HTR-8/SVneo (cell line): Measurements from ENCODE around the gene ADAM19.
A peak's percentile ranks its signal among the peaks of the same experiment; 100 is the strongest.

Experiments
- DNase-seq: peaks from one replicate; pipeline ENCODE4 v3.0.0; 2011; ENCODE audit warnings: low spot score, mixed read lengths; ENCODE audit not compliant: insufficient read length
- FAIRE-seq: peaks from 2 replicates; lab custom pipeline; 2011; peaks lifted over from hg19 to GRCh38; lab: Jason Lieb, UNC

Gene ADAM19

DNA sequence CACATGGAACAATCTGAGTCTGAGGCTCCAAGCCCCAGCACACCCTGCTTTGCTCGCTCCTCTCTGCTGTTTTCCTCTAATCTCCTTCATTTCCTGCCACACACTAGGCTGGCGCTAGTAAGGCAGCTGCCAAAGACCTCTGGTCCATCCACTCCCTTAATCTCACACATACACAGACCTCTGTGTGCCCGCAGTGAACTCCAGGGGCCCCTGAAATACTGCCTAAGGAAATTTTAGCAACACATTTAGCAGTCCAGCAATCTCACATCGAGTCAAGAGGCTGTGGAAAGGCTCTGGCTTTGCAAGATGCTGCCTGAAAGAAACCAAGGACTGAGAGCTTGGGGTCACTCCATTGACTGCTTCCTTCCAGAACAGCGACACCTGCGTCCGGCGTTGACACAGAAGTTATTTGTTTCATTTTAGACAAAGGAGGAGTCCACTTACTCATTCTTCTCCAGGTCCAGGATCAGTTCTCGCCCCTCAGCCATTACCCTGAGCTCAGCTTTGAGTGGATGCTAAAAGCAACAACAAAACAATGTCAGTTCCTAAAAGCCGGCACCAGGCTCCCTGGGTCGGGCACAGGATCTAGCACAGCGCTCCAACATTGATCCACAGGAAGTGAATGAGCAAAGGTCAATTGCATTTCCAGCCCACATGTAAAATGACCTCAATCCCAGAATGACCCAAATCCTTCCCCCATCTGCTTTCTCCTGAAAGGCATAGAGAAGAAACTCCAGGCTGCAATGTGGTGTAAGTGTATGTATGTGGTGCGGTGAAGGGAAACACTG lies 11.5 kb downstream of the ADAM19 start:
- FAIRE-seq (no peak), DNase-seq (no peak)

DNA sequence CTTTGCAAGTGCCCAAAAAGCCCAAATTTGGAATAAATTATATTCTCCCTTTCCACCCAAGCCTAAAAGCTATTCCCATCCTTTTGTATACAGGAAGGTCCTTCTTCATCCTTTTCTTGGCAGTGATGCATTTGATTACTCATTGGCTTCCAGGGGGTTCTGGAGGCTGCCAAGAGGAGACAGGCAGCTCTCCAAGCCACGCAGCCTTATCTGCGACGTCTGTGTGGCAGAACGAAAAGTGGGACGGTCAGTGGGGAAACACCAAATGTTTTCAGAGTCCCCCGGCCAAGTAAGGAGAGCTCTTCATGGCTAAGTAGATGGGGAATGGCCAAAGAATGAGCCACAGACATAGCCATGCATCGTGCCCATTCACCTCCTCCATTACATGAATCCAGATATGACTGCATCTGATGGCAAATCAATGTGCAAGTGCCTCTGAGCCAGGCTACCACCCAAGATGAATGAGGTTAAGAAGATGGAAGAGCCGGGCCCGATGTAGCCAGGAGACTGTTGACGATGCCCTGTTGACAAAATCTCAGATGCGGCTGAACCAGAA lies 12.1 kb downstream of the ADAM19 start:
- no peak for DNase-seq
- FAIRE-seq = no peak

DNA sequence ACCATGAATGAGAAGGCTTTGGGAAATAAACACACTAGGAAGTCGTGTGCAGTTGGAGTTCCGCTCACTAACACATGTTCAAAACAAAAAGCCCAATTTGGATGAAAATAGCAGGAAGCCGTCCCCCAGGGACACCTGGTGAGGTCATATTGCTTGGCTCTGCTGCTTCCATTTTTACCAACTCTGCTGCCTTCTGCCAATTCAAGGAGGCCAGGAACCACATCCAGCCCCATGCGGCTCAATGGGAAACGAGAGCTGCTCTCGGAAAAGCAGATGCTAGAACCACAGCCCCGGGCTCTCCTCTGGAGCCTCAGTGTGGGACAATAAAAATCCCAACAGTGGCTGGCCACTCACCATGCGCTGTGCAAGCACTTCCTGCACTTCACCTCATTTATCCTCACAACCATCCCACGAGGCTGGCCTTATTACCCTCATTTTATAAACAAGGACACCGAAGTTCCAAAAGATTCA lies 13.4 kb downstream of the ADAM19 start:
- DNase-seq = no peak
- FAIRE-seq = no peak

DNA sequence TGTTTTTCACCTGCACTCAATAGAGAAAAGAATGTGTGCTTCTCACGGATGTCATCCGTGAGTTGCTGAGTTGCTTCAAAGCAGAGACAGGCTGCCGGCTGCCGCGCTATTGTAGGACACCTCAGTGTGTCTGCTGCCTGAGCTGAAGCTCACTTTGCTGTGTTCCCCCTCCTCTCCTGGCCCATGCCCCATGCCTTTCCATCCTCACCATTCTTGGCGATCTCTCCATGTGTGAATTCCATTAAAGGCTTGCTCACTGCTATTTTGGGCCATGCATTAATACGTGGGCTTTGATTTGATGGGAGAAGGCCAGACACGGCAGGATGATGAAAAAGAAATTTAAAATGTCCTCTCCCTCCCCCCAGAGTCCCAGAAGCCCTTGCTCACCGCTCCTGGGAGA lies 14.5 kb downstream of the ADAM19 start:
- no peak for FAIRE-seq
- no peak for DNase-seq

DNA sequence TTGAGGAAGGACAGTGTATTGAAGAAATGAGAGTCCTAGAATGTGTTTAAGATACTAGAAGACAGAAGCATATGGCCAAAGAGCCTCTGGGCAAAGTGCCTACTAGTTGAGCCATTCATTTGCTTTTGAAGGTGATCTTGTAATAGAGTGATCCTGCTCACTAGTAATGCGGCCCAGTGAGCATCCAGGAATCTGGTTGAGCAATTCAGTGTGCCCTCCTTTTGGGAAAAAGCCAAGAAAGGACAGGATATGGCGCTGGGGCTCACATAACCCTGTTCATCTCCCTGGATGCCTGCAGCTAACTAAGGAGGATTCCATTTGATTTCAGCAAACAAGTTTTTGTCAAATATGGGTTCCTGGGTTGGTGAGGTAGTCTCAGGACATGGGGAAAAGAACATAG lies 16.3 kb downstream of the ADAM19 start:
- FAIRE-seq (no peak), DNase-seq (peak; percentile 59)

DNA sequence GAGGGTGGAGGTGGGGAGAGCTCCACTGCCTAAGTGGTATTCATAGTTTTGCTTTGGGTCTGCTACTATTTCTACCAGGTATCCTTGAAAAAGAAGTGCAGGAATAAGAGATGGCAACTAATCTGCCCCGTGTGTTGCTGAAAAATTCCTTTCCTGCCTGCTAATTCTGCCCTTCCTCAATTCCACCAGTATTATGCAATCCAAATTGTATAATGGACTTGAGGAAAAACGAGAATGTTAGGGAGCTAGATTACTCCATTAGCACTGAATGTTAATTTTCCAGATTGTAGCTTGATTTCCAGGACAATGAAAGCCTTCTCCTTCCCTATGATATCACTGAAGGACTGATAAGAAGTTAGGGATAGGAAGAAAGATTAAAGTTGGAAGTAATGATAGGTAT lies 16.9 kb downstream of the ADAM19 start:
- FAIRE-seq (no peak), DNase-seq (no peak)

DNA sequence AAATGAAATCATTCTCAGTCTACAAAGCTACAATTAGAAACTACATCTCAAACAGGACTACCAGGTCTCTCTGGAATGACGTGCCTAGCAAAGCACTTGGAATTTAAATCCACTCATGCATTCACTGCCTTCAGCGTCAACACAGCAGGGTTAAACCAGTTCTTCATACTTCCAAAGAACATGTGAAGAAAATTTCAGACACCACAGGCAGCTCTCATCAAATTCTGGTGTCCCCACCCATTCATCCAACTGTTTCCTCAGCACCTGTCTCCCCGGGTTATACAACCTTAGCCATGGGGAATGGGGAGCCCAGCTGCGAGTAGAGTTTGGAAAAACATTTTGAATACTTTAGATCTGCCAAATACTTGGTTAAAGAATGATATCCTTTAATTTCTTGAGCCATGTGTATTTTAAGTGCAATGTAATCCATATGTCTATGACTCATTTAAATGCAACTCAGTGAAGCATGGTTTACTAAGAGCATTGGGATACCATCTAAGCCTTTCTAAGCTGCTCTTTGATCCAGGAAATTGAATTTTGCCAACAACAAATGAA lies 17.5 kb downstream of the ADAM19 start:
- DNase-seq = no peak
- no peak for FAIRE-seq

DNA sequence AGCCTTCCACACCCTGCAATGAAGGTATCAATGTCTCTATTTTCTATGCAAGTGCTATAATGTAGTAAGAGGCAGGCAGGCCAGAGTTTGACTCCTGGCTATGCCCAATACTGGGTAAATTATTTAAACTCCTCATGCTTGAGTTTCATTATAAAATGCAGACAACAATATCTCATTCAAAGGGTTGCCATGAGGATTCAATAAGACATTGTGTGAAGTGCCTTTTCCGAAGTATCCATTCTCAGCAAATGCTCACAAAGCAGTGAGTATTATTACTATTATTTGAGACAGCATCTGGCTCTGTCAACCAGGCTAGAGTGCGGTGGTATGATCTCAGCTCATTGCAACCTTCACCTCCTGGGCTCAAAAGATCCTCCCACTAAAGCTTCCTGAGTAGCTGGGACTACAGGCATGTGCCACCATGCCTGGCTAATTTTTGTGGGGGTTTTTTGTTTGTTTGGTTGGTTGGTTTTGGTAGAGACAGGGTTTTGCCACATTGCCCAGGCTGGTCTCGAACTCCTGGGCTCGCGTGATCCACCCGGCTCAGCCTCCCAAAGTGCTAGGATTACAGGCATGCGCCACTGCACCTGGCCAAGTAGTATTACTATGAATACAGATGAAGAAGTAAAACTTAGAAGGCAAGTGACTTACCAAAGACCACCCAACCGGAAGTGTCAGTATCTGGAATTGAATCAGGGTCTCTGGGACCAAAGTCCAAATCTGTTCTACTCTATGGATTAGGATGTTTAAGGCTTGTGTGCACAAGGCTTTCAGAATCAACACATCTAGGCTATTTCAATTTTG lies 18.8 kb downstream of the ADAM19 start:
- DNase-seq = no peak

DNA sequence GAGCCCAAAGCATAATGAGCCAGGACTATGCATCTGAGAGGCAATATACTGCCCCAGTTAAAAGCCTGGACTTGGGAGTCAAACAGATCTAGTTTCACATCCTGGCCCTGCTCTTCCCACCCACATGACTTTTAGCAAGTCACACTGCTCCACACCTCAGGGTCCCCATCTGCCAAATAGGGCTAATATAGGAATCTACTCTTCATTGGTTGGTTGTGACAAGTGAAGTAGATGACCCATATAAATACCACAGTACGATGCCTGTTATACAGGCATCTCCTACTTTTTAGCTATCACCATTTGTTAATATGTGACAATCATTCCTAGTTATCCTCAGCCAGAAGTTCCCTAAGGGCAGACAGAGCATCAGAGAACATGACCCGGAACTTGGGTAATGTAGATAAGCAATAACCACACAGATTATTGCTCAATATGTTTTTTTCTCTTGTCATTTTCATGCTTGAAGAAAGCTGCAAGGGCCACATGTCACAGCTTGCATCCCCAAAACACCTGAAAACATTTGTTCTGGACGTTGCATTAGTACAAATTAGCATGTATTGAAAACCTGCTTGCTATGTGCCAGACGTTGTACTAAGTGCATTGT lies 20.4 kb downstream of the ADAM19 start:
- FAIRE-seq (no peak), DNase-seq (no peak)

More for the DNA sequence above, 18.8 kb downstream of the ADAM19 start:
- no peak for FAIRE-seq

DNA sequence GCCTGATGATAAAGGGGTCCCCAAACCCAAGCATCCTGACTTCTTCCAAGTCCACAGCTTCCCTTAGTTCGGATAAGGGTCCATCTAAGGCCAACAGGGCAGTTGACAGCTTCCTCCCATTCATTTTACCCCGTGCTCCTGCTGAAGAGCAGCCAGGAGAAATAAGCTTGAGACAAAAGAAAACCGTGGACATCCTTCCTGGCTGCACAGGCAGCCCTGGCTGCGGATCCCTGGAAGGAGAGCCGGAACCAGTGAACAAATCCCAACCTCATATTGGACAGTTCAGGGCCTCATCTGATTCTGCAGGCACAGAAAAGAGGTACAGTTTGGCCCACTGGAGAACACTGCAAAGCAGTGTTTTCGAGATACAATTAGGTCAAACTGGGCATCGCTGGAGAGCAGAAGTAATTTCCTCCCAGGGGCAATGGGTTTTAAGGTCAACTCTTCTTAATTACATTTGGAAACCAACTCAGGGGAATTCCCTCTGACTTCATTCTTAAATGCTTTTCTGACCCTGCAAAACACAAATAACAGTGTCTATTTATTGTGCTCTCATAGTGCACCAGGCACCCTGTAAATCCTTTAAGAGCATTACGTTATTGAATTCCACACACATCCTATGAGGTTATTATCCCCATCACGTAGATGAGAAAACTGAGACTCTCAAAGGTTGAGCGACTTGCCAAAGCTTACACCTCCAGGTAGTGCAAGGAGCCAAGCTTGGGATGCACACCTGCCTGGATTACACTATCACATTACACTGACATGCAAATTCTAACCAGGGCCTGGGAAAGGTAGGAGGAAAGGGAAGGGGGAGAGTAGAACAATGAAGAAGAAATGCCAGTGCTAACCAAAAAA lies 21.2 kb downstream of the ADAM19 start:
- FAIRE-seq (no peak), DNase-seq (no peak)

DNA sequence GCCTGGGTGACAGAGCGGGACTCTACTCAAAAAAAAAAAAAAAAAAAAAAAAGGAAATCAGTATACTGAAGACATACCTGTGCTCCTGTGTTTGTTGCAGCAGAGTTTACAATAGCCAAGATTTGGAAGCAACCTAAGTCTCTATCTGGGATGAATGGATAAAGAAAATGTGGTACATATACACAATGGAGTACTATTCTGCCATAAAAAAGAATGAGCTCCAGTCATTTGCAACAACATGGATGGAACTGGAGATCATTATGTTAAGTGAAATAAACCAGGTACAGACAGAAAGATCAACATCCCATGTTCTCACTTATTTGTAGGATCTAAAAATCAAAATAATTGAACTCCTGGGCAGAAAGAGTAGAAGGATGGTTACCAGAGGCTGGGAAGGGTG lies 22.9 kb downstream of the ADAM19 start:
- no peak for DNase-seq
- FAIRE-seq = no peak

DNA sequence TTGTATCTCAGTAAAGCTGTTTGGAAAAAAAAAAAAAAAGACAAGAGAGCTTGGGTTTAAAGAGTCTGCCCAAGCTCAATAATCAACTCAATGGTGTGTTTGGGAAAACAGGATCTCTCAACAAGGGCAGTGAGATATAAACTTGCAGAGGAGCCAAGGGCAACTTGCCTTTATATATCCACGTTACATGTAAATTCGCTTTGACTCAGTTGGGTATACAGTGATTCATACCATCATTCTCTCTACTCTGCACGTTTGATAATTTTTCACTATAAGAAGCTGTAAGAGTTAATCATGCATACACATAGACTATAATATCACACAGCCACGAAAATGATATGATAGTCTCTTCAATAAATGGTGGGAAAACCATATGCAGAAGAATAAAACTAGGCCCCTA lies 24.9 kb downstream of the ADAM19 start:
- FAIRE-seq = no peak
- DNase-seq = no peak

DNA sequence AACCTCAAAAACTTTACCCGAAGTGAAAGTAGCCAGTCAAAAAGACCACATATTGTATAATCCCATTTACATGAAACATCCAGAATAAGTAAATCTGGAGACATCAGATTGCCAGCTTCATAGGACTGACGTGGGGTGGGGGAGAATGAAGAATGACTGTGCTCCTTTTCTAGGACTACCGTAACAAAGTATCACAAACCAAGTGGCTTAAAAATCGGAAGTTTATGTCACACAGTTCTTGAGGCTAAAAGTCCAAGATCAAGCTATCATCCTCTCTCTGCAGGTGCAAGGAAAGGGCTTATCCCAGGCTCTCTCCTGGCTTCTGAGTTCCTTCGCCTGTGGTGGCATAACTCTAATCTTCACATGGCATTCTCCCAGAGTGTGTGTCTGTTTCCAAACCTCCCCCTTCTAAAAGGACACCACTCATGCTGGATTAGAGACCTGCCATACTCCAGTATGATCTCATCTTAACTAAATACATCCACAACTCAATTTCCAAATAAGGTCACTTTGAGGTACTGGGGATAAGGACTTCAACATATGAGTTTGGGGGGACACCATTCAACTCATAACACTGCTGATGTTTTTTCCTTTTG lies 25.5 kb downstream of the ADAM19 start:
- FAIRE-seq = no peak

DNA sequence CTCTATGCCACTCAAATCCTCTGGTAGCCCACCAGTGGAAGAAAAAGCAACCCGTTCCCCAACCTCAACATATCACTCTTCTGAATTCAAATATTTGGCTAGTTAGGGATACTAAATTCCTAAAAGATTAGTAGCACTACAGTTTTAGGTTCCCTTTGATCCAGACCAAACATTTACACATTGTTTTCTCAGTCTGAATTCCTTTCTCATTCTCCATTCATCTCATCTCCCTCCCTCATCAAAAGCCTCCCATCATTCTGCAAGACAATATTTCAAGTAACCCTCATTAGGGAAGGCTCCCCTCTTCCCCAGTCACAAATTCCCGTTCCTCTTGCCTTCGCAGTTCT lies 26.3 kb downstream of the ADAM19 start:
- DNase-seq (no peak), FAIRE-seq (no peak)

More for the DNA sequence above, 25.5 kb downstream of the ADAM19 start:
- DNase-seq = no peak

DNA sequence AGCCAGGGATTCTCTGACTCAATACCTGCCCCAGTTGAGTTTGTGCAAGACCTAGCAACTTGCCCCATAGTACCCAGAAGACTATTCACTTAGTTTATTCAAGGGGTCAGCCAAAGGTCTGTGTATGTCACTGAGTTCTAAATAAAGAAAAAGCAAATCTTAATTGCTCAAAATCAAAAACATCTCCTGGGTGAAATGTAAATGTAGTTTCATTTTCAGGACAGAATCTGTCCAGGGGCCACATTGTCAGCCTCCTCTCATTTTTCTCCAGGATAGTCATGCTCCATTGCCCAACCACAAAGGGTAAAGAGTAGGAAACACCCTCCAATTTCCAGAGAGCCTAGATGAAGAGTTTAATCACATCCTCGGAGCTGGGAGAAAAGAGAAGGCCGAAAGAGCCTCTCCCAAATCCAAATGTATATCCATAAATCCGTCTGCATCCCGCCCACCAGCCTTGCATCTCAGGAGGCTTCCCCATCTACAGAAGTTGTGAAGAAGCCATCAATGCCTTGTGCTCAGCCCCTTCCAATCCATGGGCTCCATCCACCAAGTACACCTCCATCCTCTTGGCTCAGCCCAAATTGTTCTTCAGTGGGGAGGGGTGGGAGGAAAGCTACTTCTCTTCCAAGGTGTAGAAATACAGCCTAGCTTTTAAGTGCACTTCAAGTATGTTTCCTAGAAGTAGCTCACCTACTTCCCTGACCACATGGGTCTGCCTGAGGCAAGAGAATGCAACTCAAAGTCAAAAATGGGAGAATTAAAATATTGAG lies 26.9 kb downstream of the ADAM19 start:
- FAIRE-seq (no peak), DNase-seq (no peak)

DNA sequence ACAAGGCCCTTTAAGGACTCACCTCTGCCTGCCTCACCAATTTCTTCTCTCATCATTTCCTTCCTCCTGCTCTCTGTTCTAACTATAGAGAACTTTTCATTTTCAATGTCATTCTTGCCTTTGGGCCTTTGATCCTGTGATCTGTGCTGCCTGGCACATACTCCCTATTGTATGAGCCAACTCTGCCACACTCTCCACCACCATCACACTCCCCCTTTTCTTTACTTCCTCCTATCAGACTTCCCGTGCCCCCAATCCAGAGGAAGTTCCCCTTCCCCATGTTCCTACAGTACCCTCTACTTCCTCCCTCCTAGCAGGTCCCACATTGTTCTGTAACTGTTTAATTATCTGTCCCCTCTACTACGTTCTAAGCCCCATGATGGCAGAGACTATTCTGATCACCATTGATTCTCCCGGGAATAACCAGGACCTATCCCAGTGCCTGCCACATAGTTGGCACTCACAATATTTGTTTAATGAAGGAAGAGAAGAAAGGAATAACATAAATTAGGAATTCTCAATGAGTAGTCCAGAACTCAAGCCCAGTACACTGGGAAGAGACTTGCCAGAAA lies 27.5 kb downstream of the ADAM19 start:
- FAIRE-seq = no peak

DNA sequence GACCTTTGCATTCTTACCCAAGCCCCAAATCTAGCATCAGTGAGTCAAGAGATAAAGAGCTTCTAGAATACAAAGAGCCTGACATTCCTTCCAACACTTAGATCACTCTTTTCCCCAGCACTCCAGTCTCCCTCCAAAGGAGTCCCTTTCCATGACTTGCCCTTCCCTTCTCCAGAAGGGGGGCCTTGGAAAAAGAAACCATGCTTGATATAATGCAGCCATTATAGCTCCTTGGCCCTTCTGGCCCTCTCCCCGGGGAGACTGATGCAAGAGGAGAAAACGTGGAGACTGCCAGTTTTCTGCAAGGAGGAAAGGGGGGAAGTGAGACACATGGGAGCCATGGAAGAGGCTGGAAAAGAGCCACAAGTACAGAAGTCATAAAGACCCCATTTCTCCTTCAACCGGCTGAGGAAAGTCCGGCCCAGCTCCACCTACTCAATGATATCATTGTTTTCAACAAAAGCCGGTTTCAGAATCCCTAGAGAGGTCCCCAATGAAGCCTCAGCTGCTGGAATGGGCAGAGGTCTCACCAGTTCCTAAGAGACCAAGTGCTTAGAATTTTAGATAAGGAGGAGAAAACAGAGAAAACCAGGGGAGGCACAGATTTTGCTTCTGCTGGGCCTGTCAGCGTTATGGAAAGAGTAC lies 29.0 kb downstream of the ADAM19 start:
- no peak for DNase-seq
- no peak for FAIRE-seq

More for the DNA sequence above, 27.5 kb downstream of the ADAM19 start:
- DNase-seq = no peak
